HEK293 (cell line): ENCODE results near the gene SNX17.
A peak's percentile ranks its signal among the peaks of the same experiment; 100 is the strongest.

Experiments used
- CTCF ChIA-PET: fragments of 350-600 bp; formaldehyde crosslinking; extraction: SDS; loops from one replicate; lab custom pipeline; 2021; ENCODE audit warnings: antibody characterized with exemption; lab: Yijun Ruan, JAX
- POLR2A ChIA-PET: fragments of 300-600 bp; formaldehyde crosslinking; extraction: SDS; loops from one replicate; lab custom pipeline; 2020; ENCODE audit warnings: antibody characterized with exemption, inconsistent platforms; lab: Yijun Ruan, JAX
- H3K27ac ChIP-seq: fragments of 200-500 bp; sonication (Bioruptor generic); 2 replicates; pipeline ENCODE4 v1.5.1; 2014; ENCODE audit warnings: low read depth, low read length, control low read depth, inconsistent platforms; ENCODE audit errors: extremely low read depth
- H3K36me3 ChIP-seq, 2 experiments: fragments of 200-500 bp in 1 of 2; sonication (Bioruptor generic) in 1 of 2; 1 replicate in 1 of 2; 2 replicates in 1 of 2; pipeline ENCODE4 v1.5.1; 2014 to 2017; ENCODE audit warnings: inconsistent platforms in 2 of 2, low read length in 2 of 2; ENCODE audit not compliant: control insufficient read depth in 2 of 2, insufficient read depth in 1 of 2
- H3K4me1 ChIP-seq: fragments of 200-500 bp; sonication (Bioruptor generic); 2 replicates; pipeline ENCODE4 v1.5.1; 2014; ENCODE audit warnings: mild to moderate bottlenecking, low read length, inconsistent platforms; ENCODE audit not compliant: control insufficient read depth, insufficient read depth
- H3K4me3 ChIP-seq: 2 replicates; pipeline ENCODE4 v1.5.1; 2011; ENCODE audit warnings: low read depth, mild to moderate bottlenecking, control low read depth, low read length, moderate library complexity
- H3K9me3 ChIP-seq: fragments of 200-500 bp; sonication (Bioruptor generic); 2 replicates; pipeline ENCODE4 v1.5.1; 2014; ENCODE audit warnings: low read depth, low read length, inconsistent platforms; ENCODE audit not compliant: control insufficient read depth, insufficient read depth
- BCL11B ChIP-seq: fragments of 450-650 bp; formaldehyde crosslinking; IDR thresholded peaks from 2 replicates; pipeline ENCODE4 v1.5.1; 2016; ENCODE audit warnings: low read depth, missing biosample characterization, missing genetic modification characterization
- GLIS1 ChIP-seq: fragments of 450-650 bp; formaldehyde crosslinking; IDR thresholded peaks from 2 replicates; pipeline ENCODE4 v1.5.1; 2016; ENCODE audit warnings: missing biosample characterization, missing genetic modification characterization
- GLIS2 ChIP-seq: fragments of 450-650 bp; formaldehyde crosslinking; IDR thresholded peaks from 2 replicates; pipeline ENCODE4 v1.5.1; 2016; ENCODE audit warnings: missing biosample characterization, missing genetic modification characterization
- KLF7 ChIP-seq: fragments of 450-650 bp; formaldehyde crosslinking; IDR thresholded peaks from 2 replicates; pipeline ENCODE4 v1.5.1; 2016; ENCODE audit warnings: missing biosample characterization, missing genetic modification characterization, borderline replicate concordance
- WT1 ChIP-seq: fragments of 450-650 bp; formaldehyde crosslinking; IDR thresholded peaks from 2 replicates; pipeline ENCODE4 v1.5.1; 2016; ENCODE audit warnings: missing biosample characterization, missing genetic modification characterization
- ZBTB17 ChIP-seq: fragments of 450-650 bp; formaldehyde crosslinking; IDR thresholded peaks from 2 replicates; pipeline ENCODE4 v1.5.1; 2016; ENCODE audit warnings: missing biosample characterization, missing genetic modification characterization
- ZNF184 ChIP-seq: fragments of 450-650 bp; IDR thresholded peaks from 2 replicates; pipeline ENCODE4 v1.5.1; 2018; ENCODE audit warnings: missing biosample characterization, mild to moderate bottlenecking, missing genetic modification characterization
- ZNF214 ChIP-seq: fragments of 450-650 bp; formaldehyde crosslinking; IDR thresholded peaks from 2 replicates; pipeline ENCODE4 v1.5.1; 2017; ENCODE audit warnings: missing biosample characterization, mild to moderate bottlenecking, missing genetic modification characterization, borderline replicate concordance
- ZNF292 ChIP-seq: fragments of 450-650 bp; formaldehyde crosslinking; IDR thresholded peaks from 2 replicates; pipeline ENCODE4 v1.5.1; 2016; ENCODE audit warnings: low read depth, missing biosample characterization, missing genetic modification characterization, borderline replicate concordance
- ZNF350 ChIP-seq: fragments of 450-650 bp; formaldehyde crosslinking; IDR thresholded peaks from 2 replicates; pipeline ENCODE4 v1.5.0; 2017; ENCODE audit warnings: missing biosample characterization, mild to moderate bottlenecking, missing genetic modification characterization
- ZNF394 ChIP-seq: fragments of 450-650 bp; formaldehyde crosslinking; IDR thresholded peaks from 2 replicates; pipeline ENCODE4 v1.5.1; 2016; ENCODE audit warnings: missing biosample characterization, missing genetic modification characterization, mild to moderate bottlenecking, moderate library complexity, borderline replicate concordance
- ZNF600 ChIP-seq: fragments of 450-650 bp; formaldehyde crosslinking; IDR thresholded peaks from 2 replicates; pipeline ENCODE4 v1.5.1; 2016; ENCODE audit warnings: missing biosample characterization, missing genetic modification characterization
- ZNF629 ChIP-seq: fragments of 450-650 bp; formaldehyde crosslinking; IDR thresholded peaks from 2 replicates; pipeline ENCODE4 v1.5.1; 2017; ENCODE audit warnings: missing biosample characterization, missing genetic modification characterization
- TF ChIP-seq, protein P1 (sequence below): fragments of 450-650 bp; formaldehyde crosslinking; IDR thresholded peaks from 2 replicates; pipeline ENCODE4 v1.5.1; 2017; ENCODE audit warnings: missing biosample characterization, missing genetic modification characterization
- TF ChIP-seq, protein P2 (sequence below): fragments of 450-650 bp; formaldehyde crosslinking; IDR thresholded peaks from 2 replicates; pipeline ENCODE4 v1.5.1; 2016; ENCODE audit warnings: missing biosample characterization, missing genetic modification characterization
- TF ChIP-seq, protein P3 (sequence below): fragments of 450-650 bp; formaldehyde crosslinking; IDR thresholded peaks from 2 replicates; pipeline ENCODE4 v1.5.1; 2016; ENCODE audit warnings: missing biosample characterization, missing genetic modification characterization
- TF ChIP-seq, protein P4 (sequence below): fragments of 450-650 bp; formaldehyde crosslinking; IDR thresholded peaks from 2 replicates; pipeline ENCODE4 v1.5.1; 2016; ENCODE audit warnings: missing biosample characterization, missing genetic modification characterization
- TF ChIP-seq, protein P5 (sequence below): fragments of 450-650 bp; formaldehyde crosslinking; IDR thresholded peaks from 2 replicates; pipeline ENCODE4 v1.5.1; 2017; ENCODE audit warnings: missing biosample characterization, missing genetic modification characterization
- TF ChIP-seq, protein P6 (sequence below): fragments of 450-650 bp; formaldehyde crosslinking; IDR thresholded peaks from 2 replicates; pipeline ENCODE4 v1.5.1; 2016; ENCODE audit warnings: missing biosample characterization, missing genetic modification characterization
- TF ChIP-seq, protein P7 (sequence below): fragments of 450-650 bp; formaldehyde crosslinking; IDR thresholded peaks from 2 replicates; pipeline ENCODE4 v1.5.1; 2016; ENCODE audit warnings: missing biosample characterization, missing genetic modification characterization

Gene SNX17

DNA sequence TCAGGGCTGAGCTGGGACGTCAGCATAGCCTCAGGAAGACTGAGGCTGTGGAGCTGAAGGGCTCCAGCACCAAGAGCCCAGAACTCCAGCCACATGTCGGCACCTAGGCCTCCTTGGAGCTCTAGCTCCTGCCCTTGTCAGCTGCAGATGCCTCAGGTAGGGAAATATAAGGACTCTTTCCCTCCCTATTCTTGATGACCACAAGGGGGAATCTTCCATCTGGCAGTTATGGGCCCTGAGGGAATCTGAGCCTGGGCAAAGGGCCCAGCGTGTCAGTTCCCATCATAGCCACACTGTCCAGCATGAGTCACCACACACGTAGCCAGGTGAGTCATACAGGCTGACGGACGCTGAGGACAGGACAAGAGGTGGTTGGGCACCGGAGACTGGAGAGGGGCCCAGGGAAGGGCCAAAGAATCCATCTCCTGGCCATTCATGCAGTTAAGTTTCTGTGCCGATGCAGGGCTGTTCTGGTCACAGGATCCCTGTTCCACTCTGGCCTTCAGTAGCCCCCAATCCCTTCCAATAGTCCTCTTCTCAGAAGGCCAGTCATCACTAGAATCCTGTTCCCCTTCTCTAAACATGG is 49.4 kb upstream of the SNX17 start:
- Histone ChIP-seq H3K9me3 (no peaks in the 10 kb centered on the region), H3K36me3 (peaks cover 0 to 22% of the 10 kb centered on the region in 2 experiments; a peak in 1 of 3 replicates), H3K4me3 (no peak overlapping the region), H3K27ac (peak overlapping the region; percentile 52; the same call in 1 of the 2 replicates), H3K4me1 (peaks cover 14% of the 10 kb centered on the region)
- CTCF ChIA-PET = interaction anchor here (0.6 to 6.5 kb wide), 11 partner anchors 11 to 724 kb away, joined by 3 to 50 read pairs (median 4); partner anchors contain the start of gene UCN
- POLR2A ChIA-PET = interaction anchor here (1.2 to 1.4 kb wide), 2 partner anchors 36 to 42 kb away, joined by 3 to 6 read pairs; partner anchors contain the start of gene GTF3C2
- TF ChIP-seq, protein P1, sequence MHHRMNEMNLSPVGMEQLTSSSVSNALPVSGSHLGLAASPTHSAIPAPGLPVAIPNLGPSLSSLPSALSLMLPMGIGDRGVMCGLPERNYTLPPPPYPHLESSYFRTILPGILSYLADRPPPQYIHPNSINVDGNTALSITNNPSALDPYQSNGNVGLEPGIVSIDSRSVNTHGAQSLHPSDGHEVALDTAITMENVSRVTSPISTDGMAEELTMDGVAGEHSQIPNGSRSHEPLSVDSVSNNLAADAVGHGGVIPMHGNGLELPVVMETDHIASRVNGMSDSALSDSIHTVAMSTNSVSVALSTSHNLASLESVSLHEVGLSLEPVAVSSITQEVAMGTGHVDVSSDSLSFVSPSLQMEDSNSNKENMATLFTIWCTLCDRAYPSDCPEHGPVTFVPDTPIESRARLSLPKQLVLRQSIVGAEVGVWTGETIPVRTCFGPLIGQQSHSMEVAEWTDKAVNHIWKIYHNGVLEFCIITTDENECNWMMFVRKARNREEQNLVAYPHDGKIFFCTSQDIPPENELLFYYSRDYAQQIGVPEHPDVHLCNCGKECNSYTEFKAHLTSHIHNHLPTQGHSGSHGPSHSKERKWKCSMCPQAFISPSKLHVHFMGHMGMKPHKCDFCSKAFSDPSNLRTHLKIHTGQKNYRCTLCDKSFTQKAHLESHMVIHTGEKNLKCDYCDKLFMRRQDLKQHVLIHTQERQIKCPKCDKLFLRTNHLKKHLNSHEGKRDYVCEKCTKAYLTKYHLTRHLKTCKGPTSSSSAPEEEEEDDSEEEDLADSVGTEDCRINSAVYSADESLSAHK = no peak
- TF ChIP-seq, protein P2, sequence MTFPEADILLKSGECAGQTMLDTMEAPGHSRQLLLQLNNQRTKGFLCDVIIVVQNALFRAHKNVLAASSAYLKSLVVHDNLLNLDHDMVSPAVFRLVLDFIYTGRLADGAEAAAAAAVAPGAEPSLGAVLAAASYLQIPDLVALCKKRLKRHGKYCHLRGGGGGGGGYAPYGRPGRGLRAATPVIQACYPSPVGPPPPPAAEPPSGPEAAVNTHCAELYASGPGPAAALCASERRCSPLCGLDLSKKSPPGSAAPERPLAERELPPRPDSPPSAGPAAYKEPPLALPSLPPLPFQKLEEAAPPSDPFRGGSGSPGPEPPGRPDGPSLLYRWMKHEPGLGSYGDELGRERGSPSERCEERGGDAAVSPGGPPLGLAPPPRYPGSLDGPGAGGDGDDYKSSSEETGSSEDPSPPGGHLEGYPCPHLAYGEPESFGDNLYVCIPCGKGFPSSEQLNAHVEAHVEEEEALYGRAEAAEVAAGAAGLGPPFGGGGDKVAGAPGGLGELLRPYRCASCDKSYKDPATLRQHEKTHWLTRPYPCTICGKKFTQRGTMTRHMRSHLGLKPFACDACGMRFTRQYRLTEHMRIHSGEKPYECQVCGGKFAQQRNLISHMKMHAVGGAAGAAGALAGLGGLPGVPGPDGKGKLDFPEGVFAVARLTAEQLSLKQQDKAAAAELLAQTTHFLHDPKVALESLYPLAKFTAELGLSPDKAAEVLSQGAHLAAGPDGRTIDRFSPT (tag by site-specific recombination) = peak; percentile 70; the same call in 1 of the 2 replicates
- TF ChIP-seq ZNF629 (tag by site-specific recombination) (peak; percentile 82), ZNF184 (tag by site-specific recombination) (peak; percentile 59; the same call in 1 of the 2 replicates), BCL11B (tag by site-specific recombination) (no peak), WT1 (0 out of 2 replicates have a peak, but pooled peaks have one; percentile 28), ZBTB17 (tag by site-specific recombination) (0 out of 2 replicates have a peak, but pooled peaks have one; percentile 23), ZNF600 (tag by site-specific recombination) (peak; percentile 68), GLIS2 (tag by site-specific recombination) (0 out of 2 replicates have a peak, but pooled peaks have one; percentile 42), ZNF292 (no peak), ZNF350 (tag by site-specific recombination) (no peak), ZNF394 (tag by site-specific recombination) (peak; percentile 49; the same call in 1 of the 2 replicates), ZNF214 (tag by site-specific recombination) (no peak), GLIS1 (tag by site-specific recombination) (peak; percentile 74), KLF7 (tag by site-specific recombination) (no peak)
- TF ChIP-seq, protein P3, sequence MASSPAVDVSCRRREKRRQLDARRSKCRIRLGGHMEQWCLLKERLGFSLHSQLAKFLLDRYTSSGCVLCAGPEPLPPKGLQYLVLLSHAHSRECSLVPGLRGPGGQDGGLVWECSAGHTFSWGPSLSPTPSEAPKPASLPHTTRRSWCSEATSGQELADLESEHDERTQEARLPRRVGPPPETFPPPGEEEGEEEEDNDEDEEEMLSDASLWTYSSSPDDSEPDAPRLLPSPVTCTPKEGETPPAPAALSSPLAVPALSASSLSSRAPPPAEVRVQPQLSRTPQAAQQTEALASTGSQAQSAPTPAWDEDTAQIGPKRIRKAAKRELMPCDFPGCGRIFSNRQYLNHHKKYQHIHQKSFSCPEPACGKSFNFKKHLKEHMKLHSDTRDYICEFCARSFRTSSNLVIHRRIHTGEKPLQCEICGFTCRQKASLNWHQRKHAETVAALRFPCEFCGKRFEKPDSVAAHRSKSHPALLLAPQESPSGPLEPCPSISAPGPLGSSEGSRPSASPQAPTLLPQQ (tag by site-specific recombination) = peak; percentile 83
- TF ChIP-seq, protein P4, sequence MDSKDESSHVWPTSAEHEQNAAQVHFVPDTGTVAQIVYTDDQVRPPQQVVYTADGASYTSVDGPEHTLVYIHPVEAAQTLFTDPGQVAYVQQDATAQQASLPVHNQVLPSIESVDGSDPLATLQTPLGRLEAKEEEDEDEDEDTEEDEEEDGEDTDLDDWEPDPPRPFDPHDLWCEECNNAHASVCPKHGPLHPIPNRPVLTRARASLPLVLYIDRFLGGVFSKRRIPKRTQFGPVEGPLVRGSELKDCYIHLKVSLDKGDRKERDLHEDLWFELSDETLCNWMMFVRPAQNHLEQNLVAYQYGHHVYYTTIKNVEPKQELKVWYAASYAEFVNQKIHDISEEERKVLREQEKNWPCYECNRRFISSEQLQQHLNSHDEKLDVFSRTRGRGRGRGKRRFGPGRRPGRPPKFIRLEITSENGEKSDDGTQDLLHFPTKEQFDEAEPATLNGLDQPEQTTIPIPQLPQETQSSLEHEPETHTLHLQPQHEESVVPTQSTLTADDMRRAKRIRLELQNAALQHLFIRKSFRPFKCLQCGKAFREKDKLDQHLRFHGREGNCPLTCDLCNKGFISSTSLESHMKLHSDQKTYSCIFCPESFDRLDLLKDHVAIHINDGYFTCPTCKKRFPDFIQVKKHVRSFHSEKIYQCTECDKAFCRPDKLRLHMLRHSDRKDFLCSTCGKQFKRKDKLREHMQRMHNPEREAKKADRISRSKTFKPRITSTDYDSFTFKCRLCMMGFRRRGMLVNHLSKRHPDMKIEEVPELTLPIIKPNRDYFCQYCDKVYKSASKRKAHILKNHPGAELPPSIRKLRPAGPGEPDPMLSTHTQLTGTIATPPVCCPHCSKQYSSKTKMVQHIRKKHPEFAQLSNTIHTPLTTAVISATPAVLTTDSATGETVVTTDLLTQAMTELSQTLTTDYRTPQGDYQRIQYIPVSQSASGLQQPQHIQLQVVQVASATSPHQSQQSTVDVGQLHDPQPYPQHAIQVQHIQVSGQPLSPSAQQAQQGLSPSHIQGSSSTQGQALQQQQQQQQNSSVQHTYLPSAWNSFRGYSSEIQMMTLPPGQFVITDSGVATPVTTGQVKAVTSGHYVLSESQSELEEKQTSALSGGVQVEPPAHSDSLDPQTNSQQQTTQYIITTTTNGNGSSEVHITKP (tag by site-specific recombination) = peak; percentile 73
- TF ChIP-seq, protein P5, sequence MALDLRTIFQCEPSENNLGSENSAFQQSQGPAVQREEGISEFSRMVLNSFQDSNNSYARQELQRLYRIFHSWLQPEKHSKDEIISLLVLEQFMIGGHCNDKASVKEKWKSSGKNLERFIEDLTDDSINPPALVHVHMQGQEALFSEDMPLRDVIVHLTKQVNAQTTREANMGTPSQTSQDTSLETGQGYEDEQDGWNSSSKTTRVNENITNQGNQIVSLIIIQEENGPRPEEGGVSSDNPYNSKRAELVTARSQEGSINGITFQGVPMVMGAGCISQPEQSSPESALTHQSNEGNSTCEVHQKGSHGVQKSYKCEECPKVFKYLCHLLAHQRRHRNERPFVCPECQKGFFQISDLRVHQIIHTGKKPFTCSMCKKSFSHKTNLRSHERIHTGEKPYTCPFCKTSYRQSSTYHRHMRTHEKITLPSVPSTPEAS (tag by site-specific recombination) = no peak
- TF ChIP-seq, protein P6, sequence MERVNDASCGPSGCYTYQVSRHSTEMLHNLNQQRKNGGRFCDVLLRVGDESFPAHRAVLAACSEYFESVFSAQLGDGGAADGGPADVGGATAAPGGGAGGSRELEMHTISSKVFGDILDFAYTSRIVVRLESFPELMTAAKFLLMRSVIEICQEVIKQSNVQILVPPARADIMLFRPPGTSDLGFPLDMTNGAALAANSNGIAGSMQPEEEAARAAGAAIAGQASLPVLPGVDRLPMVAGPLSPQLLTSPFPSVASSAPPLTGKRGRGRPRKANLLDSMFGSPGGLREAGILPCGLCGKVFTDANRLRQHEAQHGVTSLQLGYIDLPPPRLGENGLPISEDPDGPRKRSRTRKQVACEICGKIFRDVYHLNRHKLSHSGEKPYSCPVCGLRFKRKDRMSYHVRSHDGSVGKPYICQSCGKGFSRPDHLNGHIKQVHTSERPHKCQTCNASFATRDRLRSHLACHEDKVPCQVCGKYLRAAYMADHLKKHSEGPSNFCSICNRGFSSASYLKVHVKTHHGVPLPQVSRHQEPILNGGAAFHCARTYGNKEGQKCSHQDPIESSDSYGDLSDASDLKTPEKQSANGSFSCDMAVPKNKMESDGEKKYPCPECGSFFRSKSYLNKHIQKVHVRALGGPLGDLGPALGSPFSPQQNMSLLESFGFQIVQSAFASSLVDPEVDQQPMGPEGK (tag by site-specific recombination) = peak; percentile 32; the same call in 1 of the 2 replicates
- TF ChIP-seq, protein P7, sequence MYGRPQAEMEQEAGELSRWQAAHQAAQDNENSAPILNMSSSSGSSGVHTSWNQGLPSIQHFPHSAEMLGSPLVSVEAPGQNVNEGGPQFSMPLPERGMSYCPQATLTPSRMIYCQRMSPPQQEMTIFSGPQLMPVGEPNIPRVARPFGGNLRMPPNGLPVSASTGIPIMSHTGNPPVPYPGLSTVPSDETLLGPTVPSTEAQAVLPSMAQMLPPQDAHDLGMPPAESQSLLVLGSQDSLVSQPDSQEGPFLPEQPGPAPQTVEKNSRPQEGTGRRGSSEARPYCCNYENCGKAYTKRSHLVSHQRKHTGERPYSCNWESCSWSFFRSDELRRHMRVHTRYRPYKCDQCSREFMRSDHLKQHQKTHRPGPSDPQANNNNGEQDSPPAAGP = peak; percentile 56; the same call in 1 of the 2 replicates
